ENCODE measurements around the gene SELENOI.
A peak's percentile ranks its signal among the peaks of the same experiment; 100 is the strongest.
"Not testable (repeated sequence)": the region's sequence is repeated elsewhere in the genome, so short reads cannot be mapped to it uniquely, and the experiment has no call there.

Gene SELENOI, protein sequence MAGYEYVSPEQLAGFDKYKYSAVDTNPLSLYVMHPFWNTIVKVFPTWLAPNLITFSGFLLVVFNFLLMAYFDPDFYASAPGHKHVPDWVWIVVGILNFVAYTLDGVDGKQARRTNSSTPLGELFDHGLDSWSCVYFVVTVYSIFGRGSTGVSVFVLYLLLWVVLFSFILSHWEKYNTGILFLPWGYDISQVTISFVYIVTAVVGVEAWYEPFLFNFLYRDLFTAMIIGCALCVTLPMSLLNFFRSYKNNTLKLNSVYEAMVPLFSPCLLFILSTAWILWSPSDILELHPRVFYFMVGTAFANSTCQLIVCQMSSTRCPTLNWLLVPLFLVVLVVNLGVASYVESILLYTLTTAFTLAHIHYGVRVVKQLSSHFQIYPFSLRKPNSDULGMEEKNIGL

DNA sequence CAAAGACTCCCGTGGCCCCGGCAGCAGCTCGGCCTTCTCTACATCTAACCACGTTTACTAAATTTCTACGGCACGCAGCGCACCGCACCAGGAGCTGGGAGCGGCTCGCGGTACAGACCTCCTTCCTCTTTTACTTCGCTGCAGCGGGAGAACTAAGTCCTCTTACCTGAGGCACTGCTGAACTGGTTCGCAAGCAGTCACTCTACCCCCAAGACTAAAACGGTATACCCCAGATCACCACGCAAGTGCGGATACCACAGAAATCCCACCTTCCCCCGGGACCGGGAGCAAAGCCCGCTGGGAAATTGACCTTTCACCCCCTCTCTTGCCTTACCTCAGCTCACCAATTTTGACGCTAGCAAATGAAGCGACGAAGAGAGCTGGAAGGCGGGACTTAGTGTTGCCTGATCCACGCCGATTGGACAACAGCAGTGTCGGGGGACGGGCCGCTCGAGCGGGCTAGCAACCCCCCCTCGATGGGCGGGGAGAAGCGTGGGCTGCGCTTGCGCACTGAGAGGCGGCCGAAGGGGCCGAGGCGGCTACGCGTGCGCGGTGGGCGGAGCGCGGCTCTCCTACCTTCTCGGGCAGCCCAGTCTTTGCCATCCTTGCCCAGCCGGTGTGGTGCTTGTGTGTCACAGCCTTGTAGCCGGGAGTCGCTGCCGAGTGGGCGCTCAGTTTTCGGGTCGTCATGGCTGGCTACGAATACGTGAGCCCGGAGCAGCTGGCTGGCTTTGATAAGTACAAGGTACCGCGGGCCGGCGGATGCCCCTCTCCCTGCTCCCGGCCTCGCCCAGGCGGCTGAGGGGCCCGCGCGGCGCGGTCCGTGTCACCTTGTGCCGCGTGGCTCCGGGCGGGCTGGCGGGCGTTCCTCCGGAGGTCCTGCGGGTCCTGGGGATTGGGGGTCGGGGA, at the start of gene SELENOI:
Gene SELENOI, plus strand, starts transcription at position 599 of the 909 bp plus-strand sequence. Its CDS starts 90 bp downstream, at position 689.
- DNase-seq (ENCODE audit: extremely low read depth in 1 of 2, low read depth in 1 of 2) = peak; percentile 97 to 99

DNA sequence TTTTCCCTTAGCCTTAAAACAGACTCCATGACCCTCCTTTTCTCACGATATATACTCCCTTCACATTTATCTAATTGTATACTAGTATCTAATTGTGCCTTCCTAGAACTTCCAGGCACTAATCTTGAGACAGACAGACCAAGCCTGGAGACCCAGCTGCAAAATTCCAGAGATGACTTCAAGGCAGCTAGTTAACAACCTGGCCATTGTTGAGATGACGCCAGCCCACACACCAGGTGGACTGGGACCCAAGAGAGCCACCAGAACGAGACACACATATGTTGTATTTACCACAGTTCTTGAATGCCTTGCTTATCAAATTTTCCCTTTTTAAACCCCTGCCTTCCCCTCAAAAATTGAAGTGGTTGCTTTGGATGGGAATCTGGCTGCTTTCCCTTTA, 48.9 kb upstream of the SELENOI start:
- DNase-seq (ENCODE audit: extremely low read depth in 1 of 2, low read depth in 1 of 2) = no peak

DNA sequence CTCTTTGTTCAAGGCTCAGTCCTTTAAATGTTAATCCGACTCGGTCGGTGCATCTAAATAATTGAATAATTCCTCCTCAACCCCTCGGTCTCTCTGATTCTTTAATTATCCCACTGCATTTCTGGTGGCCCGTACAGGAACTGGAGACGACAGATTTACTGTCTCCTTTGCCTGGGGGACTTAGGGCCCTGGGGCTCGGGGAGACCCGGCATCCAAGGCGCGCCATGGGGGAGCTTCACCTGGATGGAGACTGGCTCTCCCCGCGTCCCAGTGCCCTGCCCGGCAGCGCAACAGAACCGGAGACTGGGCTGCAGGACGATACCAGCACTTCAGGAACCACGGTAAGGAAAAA, 47.7 kb upstream of the SELENOI start:
- no peak for DNase-seq (ENCODE audit: extremely low read depth in 1 of 2, low read depth in 1 of 2)

DNA sequence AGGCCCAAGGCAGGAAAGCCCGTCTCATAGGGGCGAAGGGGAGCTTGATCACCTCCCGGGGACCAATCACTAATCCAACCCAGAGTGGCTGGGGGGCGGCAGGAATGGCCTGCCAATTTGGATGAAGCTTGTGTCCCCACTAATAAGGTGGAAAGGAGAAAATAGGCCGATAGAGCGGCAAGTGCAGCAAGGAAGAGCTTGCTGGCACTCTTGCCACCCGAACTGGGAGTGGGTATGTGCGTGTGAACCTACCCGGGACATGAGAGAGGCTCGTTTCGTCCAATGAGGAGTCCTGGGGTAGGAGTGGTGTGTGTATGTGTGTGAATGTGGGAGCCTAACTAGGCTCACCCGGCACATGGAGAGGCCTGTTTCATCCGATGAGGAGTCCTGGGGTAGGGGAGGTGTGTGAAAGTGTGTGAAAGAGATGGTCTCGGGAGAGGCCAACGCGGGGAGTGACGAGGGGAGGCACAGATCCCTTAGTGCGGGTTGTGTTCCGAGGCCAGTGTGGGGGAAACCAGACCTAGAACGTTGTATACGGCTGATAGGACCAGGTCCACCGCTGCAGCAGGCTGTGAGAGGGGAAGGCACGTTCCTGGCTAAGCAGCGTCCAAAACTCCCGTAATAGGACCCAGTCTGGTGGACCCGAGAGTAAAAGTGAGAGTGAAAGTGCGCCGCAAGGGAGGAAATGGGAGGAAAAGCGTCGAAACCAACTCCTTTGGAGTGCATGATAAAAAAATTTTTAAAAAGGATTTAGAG, 47.1 kb upstream of the SELENOI start:
- DNase-seq (ENCODE audit: extremely low read depth in 1 of 2, low read depth in 1 of 2) = peak in 1 of 2 donors; percentile 5

DNA sequence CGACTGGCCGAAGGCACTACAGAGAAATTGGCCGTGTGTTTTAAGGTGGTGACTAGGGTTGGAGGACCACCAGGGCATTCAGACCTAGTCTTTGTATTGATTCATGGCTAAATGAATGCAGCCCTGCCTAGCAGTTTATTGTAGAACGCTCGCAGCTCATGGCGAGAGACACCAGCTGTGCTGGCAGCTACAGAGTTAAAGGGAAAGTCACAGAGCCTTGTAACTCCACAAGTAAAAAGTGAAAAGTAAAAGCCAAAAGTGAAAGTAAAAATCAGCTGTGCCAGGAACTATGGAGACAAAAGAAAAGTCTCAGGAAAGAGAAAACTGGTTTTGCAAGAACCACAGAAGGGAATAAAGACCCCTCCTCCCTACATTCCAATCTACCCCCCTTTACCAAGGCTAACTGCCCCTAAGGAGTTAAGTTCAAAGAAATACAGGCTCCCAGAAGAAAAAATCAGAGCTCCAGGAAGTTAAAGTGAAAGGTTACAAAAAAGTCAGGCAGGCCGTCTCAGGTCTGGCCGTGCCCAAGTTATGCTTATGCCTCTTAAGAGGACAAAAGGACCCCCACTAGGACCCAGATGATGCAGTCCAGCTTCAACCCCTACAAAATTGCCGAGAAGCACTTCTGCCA, 46.4 kb upstream of the SELENOI start:
- DNase-seq (ENCODE audit: extremely low read depth in 1 of 2, low read depth in 1 of 2) = no peak

DNA sequence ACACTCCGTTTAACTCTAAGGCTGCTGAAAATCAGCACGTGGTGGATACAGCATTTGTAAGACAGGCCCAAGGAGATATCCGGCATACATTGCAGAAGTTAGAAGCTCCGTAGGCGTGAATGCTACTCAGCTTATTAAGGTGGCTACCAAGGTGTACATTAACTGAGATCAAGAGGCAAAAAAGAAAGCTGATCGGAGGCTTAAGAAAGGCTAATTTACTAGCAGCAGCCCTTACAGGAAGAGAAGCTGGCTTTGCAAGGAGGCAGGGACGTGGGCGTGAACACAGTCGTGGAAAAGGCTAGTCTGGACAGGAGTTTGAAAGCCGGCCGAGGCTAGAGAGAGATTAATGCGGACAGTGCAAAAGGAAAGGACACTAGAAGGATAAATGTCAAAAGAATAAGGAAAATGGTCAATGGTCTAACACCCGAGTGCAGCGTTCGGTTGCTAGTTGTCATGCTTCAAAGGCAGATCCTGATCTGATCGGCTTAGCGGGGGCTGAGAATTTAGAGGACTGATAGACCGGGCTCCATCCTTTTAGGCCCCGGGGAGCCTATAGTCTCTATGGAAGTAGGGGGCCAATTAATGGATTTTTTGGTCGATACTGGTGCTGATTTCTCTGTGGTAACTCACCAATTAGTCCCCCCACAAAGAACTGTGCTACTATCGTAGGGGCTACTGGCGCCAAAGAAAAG, 45.6 kb upstream of the SELENOI start:
- no peak for DNase-seq (ENCODE audit: extremely low read depth in 1 of 2, low read depth in 1 of 2)

DNA sequence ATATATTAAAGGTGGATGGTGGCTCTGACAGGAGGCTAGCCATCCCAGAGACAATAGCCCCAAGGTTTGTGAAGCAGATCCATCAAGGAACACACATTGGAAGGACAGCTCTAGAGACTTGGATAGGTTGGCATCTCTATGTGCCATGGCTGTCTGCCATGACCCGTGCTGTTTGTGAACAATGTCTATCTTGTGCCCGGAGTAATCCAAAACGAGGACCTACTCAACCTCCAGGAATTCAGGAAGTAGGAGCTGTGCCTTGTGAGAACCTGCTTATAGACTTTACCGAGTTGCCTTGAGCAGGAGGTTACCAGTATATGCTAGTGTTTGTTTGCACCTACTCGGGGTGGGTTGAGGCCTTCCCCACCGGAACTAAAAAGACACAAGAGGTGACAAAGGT, 43.1 kb upstream of the SELENOI start:
- no peak for DNase-seq (ENCODE audit: extremely low read depth in 1 of 2, low read depth in 1 of 2)

DNA sequence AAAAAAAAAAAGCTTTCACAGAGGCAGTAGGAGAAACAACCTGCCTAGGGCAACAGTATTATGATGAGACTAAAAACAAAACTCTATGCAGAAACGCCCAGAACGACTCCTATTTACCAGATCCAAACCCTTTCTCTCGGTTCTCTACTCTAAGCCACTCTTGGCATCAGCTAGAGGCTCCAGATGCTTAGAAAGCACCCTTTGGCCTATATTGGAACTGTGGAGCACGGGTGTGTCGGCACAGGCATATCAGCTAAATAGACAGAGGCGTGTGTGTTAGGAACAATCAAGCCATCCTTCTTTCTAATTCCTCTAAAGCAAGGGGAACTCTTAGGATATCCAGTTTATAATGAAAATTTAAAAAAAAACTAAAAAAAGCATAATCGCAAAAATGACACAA, 40.8 kb upstream of the SELENOI start:
- DNase-seq (ENCODE audit: extremely low read depth in 1 of 2, low read depth in 1 of 2) = not testable (repeated sequence)

DNA sequence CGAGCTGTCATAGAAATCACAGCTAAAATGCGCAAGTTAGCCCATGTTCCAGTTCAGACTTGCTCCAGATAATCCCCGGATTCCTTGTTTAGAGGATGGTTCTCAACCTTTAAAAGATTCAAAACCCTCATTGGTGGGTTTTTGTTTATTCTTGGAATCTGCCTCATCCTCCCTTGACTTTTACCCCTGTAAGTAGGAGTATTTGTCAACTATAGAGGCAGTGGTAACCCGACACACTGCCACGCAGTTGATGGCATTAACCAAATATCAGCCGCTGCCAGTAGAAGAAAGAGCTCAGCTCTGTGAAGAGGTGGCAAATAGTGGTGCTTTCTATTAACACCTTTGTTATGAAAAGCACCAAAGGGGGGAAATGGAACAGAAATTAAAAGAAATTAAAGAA, 40.4 kb upstream of the SELENOI start:
- no peak for DNase-seq (ENCODE audit: extremely low read depth in 1 of 2, low read depth in 1 of 2)

DNA sequence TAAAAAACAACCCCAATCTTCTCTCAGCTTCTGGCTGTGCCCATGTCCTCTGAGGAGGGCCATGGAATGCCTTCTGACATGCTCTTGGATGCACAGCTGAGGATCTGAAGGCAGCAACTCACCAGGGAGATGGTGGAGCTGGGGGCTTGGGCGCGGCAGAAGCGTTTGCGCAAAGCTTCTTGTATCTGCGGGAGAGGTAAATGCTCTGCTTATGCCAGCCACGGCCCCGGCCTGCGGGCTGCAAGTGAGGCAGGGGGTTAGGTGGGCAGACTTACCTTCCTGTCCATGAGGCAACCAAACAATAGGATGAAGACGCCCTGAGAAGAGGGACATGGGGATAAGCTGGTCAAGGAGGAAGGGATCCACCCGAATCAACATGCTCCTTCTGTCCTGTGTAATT, 36.0 kb upstream of the SELENOI start:
- no peak for DNase-seq (ENCODE audit: extremely low read depth in 1 of 2, low read depth in 1 of 2)

DNA sequence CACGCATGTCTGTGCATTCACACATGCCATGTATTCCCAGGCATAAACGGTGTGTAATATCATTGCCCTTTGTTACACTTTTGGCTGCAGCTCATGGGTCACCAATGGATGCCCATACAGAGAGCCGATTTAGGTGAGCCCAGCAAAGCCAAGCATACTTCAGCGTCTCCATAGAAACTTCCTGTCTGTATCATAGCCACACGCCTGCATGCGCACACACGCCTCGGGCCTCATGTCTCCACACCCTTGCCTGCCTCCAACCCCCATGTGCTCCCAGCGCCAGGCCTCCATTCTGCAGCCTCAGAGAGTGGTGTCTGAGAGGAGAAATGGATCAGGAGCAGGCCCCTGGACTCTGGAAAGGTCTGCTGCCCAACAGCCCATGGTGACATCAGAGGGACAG, 33.5 kb upstream of the SELENOI start:
- no peak for DNase-seq (ENCODE audit: extremely low read depth in 1 of 2, low read depth in 1 of 2)

DNA sequence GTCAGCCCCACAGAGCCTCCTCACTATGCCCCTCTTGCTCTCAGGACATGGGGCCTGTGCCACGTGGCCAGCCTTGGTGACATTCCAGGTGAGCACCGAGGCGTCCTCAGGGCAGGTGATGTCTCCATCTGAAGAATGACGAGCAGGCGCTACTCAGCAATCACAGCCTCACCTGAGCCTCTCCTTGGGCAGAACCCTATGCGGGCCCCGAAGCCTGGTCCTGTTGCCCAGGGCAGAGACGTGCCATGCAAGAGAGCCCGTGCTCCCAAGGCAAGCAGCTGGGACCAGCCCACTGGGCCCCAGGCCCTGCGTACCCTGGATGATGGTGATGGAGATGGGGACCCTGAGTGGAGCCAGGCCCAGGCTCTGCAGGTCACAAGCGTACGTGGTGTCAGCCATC, 32.5 kb upstream of the SELENOI start:
- no peak for DNase-seq (ENCODE audit: extremely low read depth in 1 of 2, low read depth in 1 of 2)

DNA sequence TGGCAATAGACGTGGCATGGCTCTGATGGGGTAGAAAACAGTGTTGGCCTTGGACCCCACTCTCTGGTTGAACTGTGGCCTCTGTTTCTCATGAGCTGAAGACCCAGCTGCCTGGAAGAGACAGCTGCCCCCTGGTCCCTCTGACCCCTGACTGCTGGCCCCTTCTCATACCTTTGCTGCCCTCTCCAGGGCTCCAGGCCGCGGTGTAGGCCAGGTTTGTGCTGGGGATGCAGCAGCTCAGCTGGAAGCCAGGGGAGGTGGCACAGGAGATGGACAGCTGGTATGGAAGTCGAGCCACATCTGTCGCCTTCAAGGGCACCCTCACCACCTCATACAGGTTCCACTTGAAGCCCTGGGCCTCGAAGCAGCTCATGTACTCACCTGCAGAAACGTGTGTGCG, 31.7 kb upstream of the SELENOI start:
- no peak for DNase-seq (ENCODE audit: extremely low read depth in 1 of 2, low read depth in 1 of 2)

DNA sequence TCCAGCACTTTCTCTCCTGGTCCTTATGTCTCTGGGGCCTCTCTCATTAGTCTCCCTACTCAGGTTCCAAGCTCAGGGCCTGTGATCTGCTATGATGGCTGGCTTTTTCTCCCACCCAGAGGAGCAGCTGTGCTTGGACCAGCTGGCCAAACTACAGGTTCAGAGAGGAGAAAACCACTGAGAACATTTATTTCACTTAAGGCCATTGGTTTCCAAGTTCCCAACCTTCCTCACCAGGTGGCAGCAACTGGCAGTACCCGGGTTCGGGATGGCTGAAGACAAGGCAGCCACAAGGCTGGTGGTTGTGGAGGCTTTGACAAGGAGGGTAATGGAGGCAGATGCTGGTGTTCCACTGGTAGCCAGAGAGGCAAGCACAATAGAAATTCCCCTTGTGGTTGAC, 29.9 kb upstream of the SELENOI start:
- no peak for DNase-seq (ENCODE audit: extremely low read depth in 1 of 2, low read depth in 1 of 2)

DNA sequence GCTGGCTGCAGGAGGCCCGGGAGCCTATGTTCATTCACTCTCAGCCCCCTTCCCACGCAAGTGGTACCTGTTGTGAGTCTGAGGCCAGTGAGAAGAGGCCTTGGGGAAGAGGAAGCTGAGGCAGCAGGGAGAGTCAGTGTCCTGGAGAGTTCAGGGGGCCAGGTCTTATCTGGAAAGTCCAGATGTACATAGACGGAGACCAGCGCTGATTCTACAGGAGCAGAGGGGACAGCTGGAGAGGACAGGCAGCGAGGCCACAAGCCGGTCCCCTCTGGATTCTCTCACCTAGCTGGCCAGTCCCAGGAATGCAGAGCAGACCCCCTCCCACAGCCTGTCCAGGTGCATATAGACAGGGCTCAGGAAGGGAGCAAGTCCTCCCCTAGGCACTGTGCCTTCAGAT, 29.1 kb upstream of the SELENOI start:
- DNase-seq (ENCODE audit: extremely low read depth in 1 of 2, low read depth in 1 of 2) = no peak

DNA sequence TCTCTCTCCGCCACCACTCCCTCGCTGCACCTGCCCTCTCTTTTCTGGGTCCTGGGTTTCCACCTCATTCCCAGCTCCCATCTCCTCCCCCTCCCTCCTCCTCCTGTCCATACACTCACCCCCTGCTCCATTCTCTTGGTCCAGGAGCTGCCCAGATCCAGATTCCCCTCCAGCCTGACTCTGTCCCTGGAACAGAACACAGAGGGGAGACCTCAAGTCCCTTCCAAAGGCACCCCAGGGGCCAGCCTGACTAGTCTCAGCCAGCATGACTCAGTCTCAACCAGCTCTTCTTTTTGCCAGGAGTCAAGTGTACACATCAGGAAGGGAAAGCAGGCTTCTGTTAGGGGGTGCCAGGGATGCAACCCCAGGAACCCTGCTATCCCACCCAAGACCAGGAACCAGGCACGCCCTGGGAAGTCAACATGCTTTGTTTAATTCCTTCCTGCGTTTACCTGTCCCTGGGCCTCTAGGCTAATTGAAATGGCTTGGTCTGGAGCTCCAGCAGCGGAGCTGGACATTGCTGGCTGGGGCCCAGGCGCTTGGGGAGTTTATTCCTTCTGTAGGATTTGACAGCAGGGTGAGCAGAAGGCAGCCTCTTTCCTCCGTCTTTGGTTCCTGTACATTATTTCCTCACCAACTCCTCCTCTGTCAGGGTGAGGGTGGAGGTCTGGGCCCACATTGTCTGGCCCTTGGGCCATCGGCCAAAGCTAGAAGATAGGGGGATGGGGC, 28.4 kb upstream of the SELENOI start:
- no peak for DNase-seq (ENCODE audit: extremely low read depth in 1 of 2, low read depth in 1 of 2)

DNA sequence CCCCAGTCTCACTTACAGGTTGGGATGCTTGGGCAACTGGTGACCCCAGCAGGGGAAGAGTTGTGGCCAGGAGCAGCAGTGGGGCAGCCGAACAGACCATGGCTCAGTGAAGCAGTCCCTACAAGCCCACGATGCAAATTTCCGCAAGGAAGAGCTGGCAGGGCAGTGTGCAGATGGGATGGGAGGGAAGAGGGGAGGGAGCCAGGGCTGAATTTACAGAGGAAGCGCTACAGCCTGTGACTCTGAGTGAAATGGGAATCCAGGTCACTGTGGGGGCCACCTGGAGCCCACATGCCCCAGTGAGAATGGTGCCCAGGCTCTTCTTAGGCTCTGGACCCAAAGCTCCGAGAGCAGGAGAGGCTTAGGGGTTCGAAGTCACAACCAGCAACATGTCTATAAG, 27.0 kb upstream of the SELENOI start:
- no peak for DNase-seq (ENCODE audit: extremely low read depth in 1 of 2, low read depth in 1 of 2)

DNA sequence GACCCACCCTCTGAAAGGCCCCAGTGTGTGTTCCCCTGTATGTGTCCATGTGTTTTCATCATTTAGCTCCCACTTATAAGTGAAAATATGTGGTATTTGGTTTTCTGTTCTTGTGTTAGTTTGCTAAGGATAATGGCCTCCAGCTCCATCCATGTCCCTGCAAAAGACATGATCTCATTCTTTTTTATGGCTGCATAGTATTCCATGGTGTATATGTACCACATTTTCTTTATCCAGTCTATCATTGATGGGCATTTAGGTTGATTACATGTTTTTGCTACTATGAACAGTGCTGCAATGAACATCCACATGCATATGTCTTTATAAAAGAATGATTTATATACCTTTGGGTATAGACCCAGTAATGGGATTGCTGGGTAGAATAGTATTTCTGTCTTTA, 21.5 kb upstream of the SELENOI start:
- not testable (repeated sequence) for DNase-seq (ENCODE audit: extremely low read depth in 1 of 2, low read depth in 1 of 2)

DNA sequence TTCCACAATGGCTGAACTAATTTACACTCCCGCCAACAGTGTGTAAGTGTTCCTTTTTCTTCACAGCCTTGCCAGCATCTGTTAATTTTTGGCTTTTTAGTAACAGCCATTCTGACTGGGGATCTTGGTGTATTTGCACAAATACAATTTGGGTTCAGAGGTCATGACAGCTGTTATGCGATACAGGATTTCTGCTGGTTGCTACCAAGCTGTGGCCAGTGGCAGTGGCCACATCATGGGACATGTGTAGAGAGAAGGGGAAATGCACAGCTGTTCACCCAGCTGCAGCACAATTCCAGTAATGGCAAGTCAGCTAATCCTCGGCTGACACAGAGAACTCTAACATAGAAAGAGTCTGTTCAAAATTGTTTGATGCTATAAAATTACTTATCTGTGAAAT, 21.0 kb upstream of the SELENOI start:
- DNase-seq (ENCODE audit: extremely low read depth in 1 of 2, low read depth in 1 of 2) = no peak

DNA sequence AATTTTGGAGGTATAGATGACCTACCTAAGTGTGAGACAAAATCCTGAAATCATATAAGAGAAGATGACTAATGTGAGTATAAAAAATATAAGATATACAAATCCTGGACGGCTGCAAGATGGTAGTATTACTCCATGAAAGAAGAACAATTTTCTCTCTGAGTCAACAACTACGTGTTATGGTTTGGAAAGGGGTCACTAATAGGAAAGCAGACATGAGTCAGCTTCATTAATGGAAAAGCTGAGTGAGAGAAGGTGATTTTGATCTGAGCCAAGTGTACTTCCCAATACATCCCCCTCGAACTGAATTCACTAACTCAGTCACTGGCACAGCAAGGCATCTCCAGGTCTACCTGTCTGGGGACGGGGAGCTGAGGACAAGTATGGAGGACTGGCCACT, 20.1 kb upstream of the SELENOI start:
- DNase-seq (ENCODE audit: extremely low read depth in 1 of 2, low read depth in 1 of 2) = no peak

Data from activated CD8-positive, alpha-beta memory T cell treated with anti-CD3 and anti-CD28 coated beads for 1 hour (primary cell).